Small intestine (tissue), 7 donors: Measurements from ENCODE around the gene PLS1. TPM values are rescaled to one million over a fixed set of nuclear protein-coding genes. Genes with fewer than 3 reads are reported as not detected.
"Not testable (repeated sequence)": the region's sequence is repeated elsewhere in the genome, so short reads cannot be mapped to it uniquely, and the experiment has no call there.

ENCODE experiments used
- DNase-seq, 2 donors: peaks; one replicate each; pipeline versions ENCODE4 v3.0.0 to v3.0.0-alpha.2; 2013
- FAIRE-seq: peaks from 2 replicates; lab custom pipeline; 2012; peaks lifted over from hg19 to GRCh38; lab: Jason Lieb, UNC
- H3K27ac ChIP-seq, 3 donors: one replicate each; pipeline ENCODE4 v1.5.1; 2013; ENCODE audit warnings: low read length in 2 of 3, mild to moderate bottlenecking in 2 of 3, control low read depth in 1 of 3, inconsistent platforms in 1 of 3, low read depth in 1 of 3, moderate library complexity in 1 of 3
- H3K27me3 ChIP-seq, 3 donors: one replicate each; pipeline ENCODE4 v1.6.1; 2013; ENCODE audit warnings: low read length in 3 of 3, inconsistent platforms in 1 of 3; ENCODE audit not compliant: control insufficient read depth in 3 of 3, insufficient read depth in 3 of 3
- H3K36me3 ChIP-seq, 3 donors: one replicate each; pipeline ENCODE4 v1.6.1; 2013; ENCODE audit warnings: low read length in 3 of 3, inconsistent platforms in 1 of 3, low read depth in 1 of 3, mild to moderate bottlenecking in 1 of 3, moderate library complexity in 1 of 3; ENCODE audit not compliant: control insufficient read depth in 3 of 3, insufficient read depth in 2 of 3
- H3K4me1 ChIP-seq, 3 donors: one replicate each; pipeline ENCODE4 v1.6.1; 2013; ENCODE audit warnings: low read length in 2 of 3, inconsistent platforms in 1 of 3, low read depth in 1 of 3, mild to moderate bottlenecking in 1 of 3, moderate library complexity in 1 of 3; ENCODE audit not compliant: control insufficient read depth in 3 of 3, insufficient read depth in 2 of 3
- H3K4me3 ChIP-seq, 3 donors: one replicate each; pipeline ENCODE4 v1.5.1; 2013; ENCODE audit warnings: low read length in 3 of 3, control low read depth in 1 of 3, inconsistent platforms in 1 of 3, low read depth in 1 of 3, mild to moderate bottlenecking in 1 of 3, moderate library complexity in 1 of 3
- H3K9me3 ChIP-seq, 2 donors: one replicate each; pipeline ENCODE4 v1.6.1; 2013; ENCODE audit warnings: low read depth in 1 of 2, low read length in 1 of 2; ENCODE audit not compliant: control insufficient read depth in 2 of 2, insufficient read depth in 1 of 2
- WGBS, 3 donors: extraction: QIAGEN DNeasy Blood & Tissue Kit; methylation state at CpG; one replicate each; pipeline ENCODE4 v1.1.7; 2013; 5-methylcytosine and 5-hydroxymethylcytosine counted together
- polyA plus RNA-seq, 4 donors: library from polyadenylated mRNA; stranded (reverse) in 3 of 4; unstranded in 1 of 4; fragments of 200-250 nt in 3 of 4; fragments of 120-200 nt in 1 of 4; gene quantifications; one replicate each; pipeline versions ENCODE4 v1.2.1 to v1.2.3, GENCODE V29; 2013
- donor health status: healthy with polysubstance abuse.
- donor health status: control.
- donor health status: control.
- donor health status: Bipolar disorder and iron deficiency.
- donor health status: healthy.

Gene PLS1
- polyA plus RNA-seq, 4 donors = 34.9 to 298 (median 171) TPM

GRCh38 chr3:142738396-142738795 is 142.2 kb downstream of the PLS1 start:
- no peaks in the 10 kb centered on the region for H3K4me1 ChIP-seq
- DNase-seq (no peak), FAIRE-seq (no peak)
- H3K27me3 ChIP-seq = no peaks in the 10 kb centered on the region
- no peaks in the 10 kb centered on the region for H3K9me3 ChIP-seq
- H3K27ac ChIP-seq = no peak overlapping the region
- no peaks in the 10 kb centered on the region for H3K36me3 ChIP-seq
- no peak overlapping the region for H3K4me3 ChIP-seq

DNA sequence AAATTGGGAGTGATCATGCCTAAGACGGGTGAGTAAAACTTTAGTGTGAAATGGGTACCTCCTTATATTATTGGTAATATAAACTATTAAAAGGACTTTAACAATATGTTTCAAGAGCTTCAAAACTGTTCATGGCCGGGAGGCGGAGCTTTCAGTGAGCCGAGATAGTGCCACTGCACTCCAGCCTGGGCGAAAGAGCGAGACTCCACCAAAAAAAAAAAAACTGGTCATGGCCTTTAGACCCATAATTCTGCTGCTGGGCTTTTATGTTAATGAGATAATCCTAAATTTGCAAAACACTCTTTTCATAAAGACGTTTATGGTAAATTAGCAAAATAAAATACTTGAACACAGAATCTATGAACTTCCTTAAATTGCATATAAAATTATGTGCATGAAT is 150.5 kb downstream of the PLS1 start:
- H3K9me3 ChIP-seq = no peaks in the 10 kb centered on the region
- WGBS, 3 donors = 15 to 64% (median 51%) methylated on average over 7 of the region's 7 CpGs
- no peaks in the 10 kb centered on the region for H3K4me1 ChIP-seq
- FAIRE-seq = no peak
- H3K27me3 ChIP-seq = no peaks in the 10 kb centered on the region
- no peaks in the 10 kb centered on the region for H3K36me3 ChIP-seq
- H3K4me3 ChIP-seq = no peak overlapping the region
- DNase-seq = peak; percentile 8 to 24
- H3K27ac ChIP-seq = no peak overlapping the region

- WGBS, 3 donors = 94 to 95% (median 94%) methylated on average over 4 of the region's 4 CpGs
- not testable (repeated sequence) for H3K27me3 ChIP-seq, H3K4me1 ChIP-seq, H3K27ac ChIP-seq, FAIRE-seq, H3K9me3 ChIP-seq, H3K36me3 ChIP-seq, DNase-seq, H3K4me3 ChIP-seq
Observed at GRCh38 chr3:142750531-142750930, 154.3 kb downstream of the PLS1 start.

- not testable (repeated sequence) for H3K9me3 ChIP-seq, H3K36me3 ChIP-seq, H3K4me1 ChIP-seq, H3K27me3 ChIP-seq, H3K27ac ChIP-seq, FAIRE-seq, DNase-seq, H3K4me3 ChIP-seq
- WGBS, 3 donors = 58 to 67% (median 58%) methylated on average over 4 of the region's 4 CpGs
Observed at GRCh38 chr3:142752605-142753004, 156.4 kb downstream of the PLS1 start.

GRCh38 chr3:142754494-142754893 is 158.3 kb downstream of the PLS1 start:
- Histone ChIP-seq H3K27me3 (no peaks in the 10 kb centered on the region), H3K9me3 (no peaks in the 10 kb centered on the region), H3K27ac (no peak overlapping the region), H3K4me1 (no peaks in the 10 kb centered on the region), H3K36me3 (no peaks in the 10 kb centered on the region), H3K4me3 (no peak overlapping the region)
- FAIRE-seq (no peak), DNase-seq (no peak)
- WGBS, 3 donors = 86 to 91% (median 89%) methylated on average over 1 of the region's 1 CpG

Other genes with a start within 250 kb of the PLS1 start
- 10 to 100 TPM in 2 of 4 donors, 1 to 10 TPM in 2; 4.8 to 34.4 (median 9.1) TPM for gene XRN1, start 148.4 kb upstream of the PLS1 start, polyA plus RNA-seq
- 10 to 100 TPM in 1 of 4 donors, 1 to 10 TPM in 3; 3.5 to 15.0 (median 7.4) TPM for gene ATR, start 17.7 kb upstream of the PLS1 start, polyA plus RNA-seq
- gene TRPC1, start 127.6 kb downstream of the PLS1 start, polyA plus RNA-seq = 1 to 10 TPM in 2 of 4 donors, under 1 TPM in 2; 0.22 to 4.1 (median 1.1) TPM